ENCODE results near the gene STON2.
A peak's percentile ranks its signal among the peaks of the same experiment; 100 is the strongest.

STON2 gene

DNA sequence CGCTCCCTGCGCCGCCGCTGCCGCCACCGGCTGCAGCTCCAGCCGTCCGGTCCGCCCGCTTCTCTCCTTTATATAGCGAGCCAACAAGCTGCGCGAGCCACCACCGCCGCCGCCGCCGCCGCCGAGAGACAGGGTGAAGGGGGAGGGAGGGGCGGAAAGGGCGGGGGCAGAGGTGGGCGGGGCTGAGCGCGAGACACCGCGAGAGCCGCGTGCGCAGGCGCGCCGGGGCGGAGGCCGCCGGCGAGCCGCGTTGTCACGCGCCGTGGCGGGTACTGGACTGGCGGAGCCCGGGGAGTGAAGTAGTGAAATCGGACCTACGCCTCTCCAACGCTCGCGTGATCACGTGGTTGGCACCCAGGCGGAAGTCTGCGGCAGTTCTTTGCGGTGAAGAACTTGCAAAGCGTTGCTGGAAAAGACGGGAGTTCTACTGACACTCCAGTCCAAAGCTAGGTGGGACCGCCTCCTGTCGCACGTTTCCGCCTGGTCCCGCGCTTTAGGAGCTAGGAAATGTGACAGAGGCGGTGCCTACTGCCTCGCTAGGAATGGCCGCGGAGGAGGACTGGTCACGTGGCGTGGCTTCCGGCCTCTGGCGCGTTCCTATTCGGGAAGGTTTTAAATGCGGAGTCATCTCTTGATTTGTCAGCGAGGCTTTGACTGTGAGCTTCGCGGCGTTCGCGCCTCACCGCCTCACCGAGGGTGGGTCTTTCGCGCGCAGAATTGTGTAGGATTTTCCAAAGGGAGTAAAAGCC lies 179.1 kb downstream of the STON2 start, which contains the start of gene GTF2A1:
GTF2A1 (minus strand) TSS at position 130 of the 749 bp plus-strand sequence. CDS start 441 bp downstream, outside the sequence.
- peak; percentile 87 for ATAC-seq

DNA sequence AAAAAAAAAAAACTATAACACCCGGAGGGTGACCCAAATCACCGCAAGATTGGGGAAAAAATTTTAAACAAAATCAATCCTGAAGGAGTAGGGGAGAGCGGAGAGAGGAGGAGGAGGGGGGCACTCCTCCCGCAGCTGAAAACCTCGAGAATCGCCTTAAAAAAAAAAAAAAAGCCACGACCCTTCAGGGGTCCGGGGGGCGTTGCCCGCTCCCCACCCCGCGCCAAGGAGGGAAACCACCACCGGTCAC lies 179.6 kb downstream of the STON2 start:
- TF ChIP-seq, protein P1, sequence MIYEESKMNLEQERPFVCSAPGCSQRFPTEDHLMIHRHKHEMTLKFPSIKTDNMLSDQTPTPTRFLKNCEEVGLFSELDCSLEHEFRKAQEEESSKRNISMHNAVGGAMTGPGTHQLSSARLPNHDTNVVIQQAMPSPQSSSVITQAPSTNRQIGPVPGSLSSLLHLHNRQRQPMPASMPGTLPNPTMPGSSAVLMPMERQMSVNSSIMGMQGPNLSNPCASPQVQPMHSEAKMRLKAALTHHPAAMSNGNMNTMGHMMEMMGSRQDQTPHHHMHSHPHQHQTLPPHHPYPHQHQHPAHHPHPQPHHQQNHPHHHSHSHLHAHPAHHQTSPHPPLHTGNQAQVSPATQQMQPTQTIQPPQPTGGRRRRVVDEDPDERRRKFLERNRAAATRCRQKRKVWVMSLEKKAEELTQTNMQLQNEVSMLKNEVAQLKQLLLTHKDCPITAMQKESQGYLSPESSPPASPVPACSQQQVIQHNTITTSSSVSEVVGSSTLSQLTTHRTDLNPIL (CRISPR knock-in tag; IDR thresholded peaks at IDR 0.05; ENCODE audit: low read depth) = no peak
- TF ChIP-seq ZNF70 (CRISPR knock-in tag; IDR thresholded peaks at IDR 0.05) (no peak), TOX (CRISPR knock-in tag; IDR thresholded peaks at IDR 0.05; ENCODE audit: borderline replicate concordance) (0 out of 2 replicates have a peak, but pooled peaks have one; percentile 7), RARB (CRISPR knock-in tag; IDR thresholded peaks at IDR 0.05) (no peak), BACH2 (CRISPR knock-in tag; IDR thresholded peaks at IDR 0.05; ENCODE audit: borderline replicate concordance) (no peak), SNAI2 (CRISPR knock-in tag; IDR thresholded peaks at IDR 0.05) (no peak)
- TF ChIP-seq, protein P2, sequence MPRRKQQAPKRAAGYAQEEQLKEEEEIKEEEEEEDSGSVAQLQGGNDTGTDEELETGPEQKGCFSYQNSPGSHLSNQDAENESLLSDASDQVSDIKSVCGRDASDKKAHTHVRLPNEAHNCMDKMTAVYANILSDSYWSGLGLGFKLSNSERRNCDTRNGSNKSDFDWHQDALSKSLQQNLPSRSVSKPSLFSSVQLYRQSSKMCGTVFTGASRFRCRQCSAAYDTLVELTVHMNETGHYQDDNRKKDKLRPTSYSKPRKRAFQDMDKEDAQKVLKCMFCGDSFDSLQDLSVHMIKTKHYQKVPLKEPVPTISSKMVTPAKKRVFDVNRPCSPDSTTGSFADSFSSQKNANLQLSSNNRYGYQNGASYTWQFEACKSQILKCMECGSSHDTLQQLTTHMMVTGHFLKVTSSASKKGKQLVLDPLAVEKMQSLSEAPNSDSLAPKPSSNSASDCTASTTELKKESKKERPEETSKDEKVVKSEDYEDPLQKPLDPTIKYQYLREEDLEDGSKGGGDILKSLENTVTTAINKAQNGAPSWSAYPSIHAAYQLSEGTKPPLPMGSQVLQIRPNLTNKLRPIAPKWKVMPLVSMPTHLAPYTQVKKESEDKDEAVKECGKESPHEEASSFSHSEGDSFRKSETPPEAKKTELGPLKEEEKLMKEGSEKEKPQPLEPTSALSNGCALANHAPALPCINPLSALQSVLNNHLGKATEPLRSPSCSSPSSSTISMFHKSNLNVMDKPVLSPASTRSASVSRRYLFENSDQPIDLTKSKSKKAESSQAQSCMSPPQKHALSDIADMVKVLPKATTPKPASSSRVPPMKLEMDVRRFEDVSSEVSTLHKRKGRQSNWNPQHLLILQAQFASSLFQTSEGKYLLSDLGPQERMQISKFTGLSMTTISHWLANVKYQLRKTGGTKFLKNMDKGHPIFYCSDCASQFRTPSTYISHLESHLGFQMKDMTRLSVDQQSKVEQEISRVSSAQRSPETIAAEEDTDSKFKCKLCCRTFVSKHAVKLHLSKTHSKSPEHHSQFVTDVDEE (CRISPR knock-in tag; IDR thresholded peaks at IDR 0.05) = no peak
- TF ChIP-seq, protein P3, sequence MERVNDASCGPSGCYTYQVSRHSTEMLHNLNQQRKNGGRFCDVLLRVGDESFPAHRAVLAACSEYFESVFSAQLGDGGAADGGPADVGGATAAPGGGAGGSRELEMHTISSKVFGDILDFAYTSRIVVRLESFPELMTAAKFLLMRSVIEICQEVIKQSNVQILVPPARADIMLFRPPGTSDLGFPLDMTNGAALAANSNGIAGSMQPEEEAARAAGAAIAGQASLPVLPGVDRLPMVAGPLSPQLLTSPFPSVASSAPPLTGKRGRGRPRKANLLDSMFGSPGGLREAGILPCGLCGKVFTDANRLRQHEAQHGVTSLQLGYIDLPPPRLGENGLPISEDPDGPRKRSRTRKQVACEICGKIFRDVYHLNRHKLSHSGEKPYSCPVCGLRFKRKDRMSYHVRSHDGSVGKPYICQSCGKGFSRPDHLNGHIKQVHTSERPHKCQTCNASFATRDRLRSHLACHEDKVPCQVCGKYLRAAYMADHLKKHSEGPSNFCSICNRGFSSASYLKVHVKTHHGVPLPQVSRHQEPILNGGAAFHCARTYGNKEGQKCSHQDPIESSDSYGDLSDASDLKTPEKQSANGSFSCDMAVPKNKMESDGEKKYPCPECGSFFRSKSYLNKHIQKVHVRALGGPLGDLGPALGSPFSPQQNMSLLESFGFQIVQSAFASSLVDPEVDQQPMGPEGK (CRISPR knock-in tag; IDR thresholded peaks at IDR 0.05; ENCODE audit: borderline replicate concordance) = peak; percentile 48; the same call in 1 of the 2 replicates
- no peak for ATAC-seq

More for the DNA sequence above, 179.1 kb downstream of the STON2 start, which contains the start of gene GTF2A1:
- no peak for TF ChIP-seq ARNTL (CRISPR knock-in tag; IDR thresholded peaks at IDR 0.05; ENCODE audit: borderline replicate concordance, low read depth)
- TF ChIP-seq ZFP3 (CRISPR knock-in tag; IDR thresholded peaks at IDR 0.05) = peak; percentile 53; the same call in 1 of the 2 replicates
- TF ChIP-seq, protein P4, sequence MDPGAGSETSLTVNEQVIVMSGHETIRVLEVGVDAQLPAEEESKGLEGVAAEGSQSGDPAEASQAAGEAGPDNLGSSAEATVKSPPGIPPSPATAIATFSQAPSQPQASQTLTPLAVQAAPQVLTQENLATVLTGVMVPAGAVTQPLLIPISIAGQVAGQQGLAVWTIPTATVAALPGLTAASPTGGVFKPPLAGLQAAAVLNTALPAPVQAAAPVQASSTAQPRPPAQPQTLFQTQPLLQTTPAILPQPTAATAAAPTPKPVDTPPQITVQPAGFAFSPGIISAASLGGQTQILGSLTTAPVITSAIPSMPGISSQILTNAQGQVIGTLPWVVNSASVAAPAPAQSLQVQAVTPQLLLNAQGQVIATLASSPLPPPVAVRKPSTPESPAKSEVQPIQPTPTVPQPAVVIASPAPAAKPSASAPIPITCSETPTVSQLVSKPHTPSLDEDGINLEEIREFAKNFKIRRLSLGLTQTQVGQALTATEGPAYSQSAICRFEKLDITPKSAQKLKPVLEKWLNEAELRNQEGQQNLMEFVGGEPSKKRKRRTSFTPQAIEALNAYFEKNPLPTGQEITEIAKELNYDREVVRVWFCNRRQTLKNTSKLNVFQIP (CRISPR knock-in tag; IDR thresholded peaks at IDR 0.05; ENCODE audit: borderline replicate concordance, low read depth) = no peak
- TF ChIP-seq, protein P2 (CRISPR knock-in tag; IDR thresholded peaks at IDR 0.05) = no peak
- no peak for TF ChIP-seq TOX (CRISPR knock-in tag; IDR thresholded peaks at IDR 0.05; ENCODE audit: borderline replicate concordance)
- TF ChIP-seq BACH2 (CRISPR knock-in tag; IDR thresholded peaks at IDR 0.05; ENCODE audit: borderline replicate concordance) = no peak
- TF ChIP-seq ZFP30 (CRISPR knock-in tag; IDR thresholded peaks at IDR 0.05) = no peak
- 0 out of 2 replicates have a peak, but pooled peaks have one; percentile 60 for TF ChIP-seq GLIS3 (CRISPR knock-in tag; IDR thresholded peaks at IDR 0.05)

DNA sequence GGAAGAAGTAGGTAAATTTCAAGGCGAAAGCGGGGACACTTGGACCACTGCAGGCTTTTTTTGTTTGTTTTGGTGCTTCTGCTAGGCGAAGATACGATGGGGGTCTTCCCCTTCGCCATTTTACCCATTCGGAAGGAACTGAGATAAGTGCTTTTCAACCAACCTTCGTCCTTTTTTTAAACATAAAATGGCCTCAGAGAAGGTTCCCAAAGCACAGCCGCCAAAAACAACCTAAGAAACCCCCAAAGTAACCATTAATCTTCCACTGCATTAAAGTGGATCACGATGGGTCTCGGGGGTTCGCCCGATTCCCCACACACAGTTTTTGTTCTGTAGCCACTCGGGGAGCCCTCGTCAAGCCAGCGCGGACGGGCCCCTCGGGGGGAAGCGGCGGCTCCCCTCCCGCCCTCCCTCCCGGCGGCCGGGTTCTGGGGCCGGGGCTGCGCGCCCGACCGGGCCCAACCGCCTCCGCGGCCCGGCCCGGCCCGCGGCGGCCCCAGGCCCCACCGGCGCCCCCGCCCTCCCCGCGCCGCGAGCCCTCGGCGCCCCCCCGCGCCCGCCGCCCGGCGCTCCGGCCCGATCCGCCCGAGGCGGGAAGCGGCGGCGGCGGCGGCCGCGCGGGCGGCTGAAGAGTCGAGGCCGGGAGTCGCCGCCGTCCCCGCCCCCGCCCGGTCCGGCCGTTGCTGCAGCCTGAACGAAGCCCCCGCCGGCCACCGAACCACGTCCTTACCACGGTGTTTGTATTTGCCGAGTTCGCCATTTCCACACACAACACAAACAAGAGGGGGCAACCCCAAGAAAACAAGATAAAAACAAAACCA lies 180.2 kb downstream of the STON2 start:
- peak; percentile 2; the same call in 1 of the 3 replicates for ATAC-seq
- TF ChIP-seq ZNF70 (CRISPR knock-in tag; IDR thresholded peaks at IDR 0.05) (no peak), ZFP3 (CRISPR knock-in tag; IDR thresholded peaks at IDR 0.05) (no peak), ESRRG (CRISPR knock-in tag; IDR thresholded peaks at IDR 0.05) (no peak), ISL1 (CRISPR knock-in tag; IDR thresholded peaks at IDR 0.05) (no peak), ZFP30 (CRISPR knock-in tag; IDR thresholded peaks at IDR 0.05) (no peak), CSDC2 (CRISPR knock-in tag; IDR thresholded peaks at IDR 0.05) (no peak), ARNTL (CRISPR knock-in tag; IDR thresholded peaks at IDR 0.05; ENCODE audit: borderline replicate concordance, low read depth) (no peak)
- TF ChIP-seq, protein P4 (CRISPR knock-in tag; IDR thresholded peaks at IDR 0.05; ENCODE audit: borderline replicate concordance, low read depth) = no peak
- TF ChIP-seq, protein P5, sequence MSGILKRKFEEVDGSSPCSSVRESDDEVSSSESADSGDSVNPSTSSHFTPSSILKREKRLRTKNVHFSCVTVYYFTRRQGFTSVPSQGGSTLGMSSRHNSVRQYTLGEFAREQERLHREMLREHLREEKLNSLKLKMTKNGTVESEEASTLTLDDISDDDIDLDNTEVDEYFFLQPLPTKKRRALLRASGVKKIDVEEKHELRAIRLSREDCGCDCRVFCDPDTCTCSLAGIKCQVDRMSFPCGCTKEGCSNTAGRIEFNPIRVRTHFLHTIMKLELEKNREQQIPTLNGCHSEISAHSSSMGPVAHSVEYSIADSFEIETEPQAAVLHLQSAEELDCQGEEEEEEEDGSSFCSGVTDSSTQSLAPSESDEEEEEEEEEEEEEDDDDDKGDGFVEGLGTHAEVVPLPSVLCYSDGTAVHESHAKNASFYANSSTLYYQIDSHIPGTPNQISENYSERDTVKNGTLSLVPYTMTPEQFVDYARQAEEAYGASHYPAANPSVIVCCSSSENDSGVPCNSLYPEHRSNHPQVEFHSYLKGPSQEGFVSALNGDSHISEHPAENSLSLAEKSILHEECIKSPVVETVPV (CRISPR knock-in tag; IDR thresholded peaks at IDR 0.05) = no peak
- TF ChIP-seq, protein P3 (CRISPR knock-in tag; IDR thresholded peaks at IDR 0.05; ENCODE audit: borderline replicate concordance) = no peak

All from SK-N-SH treated with all-trans-retinoic acid at 6 μM for 48 hours (cell line).